EH (cell line): Measurements from ENCODE around the gene BRIP1.
"Not testable (repeated sequence)": the region's sequence is repeated elsewhere in the genome, so short reads cannot be mapped to it uniquely, and the experiment has no call there.

Experiments used
- DNase-seq: peaks from one replicate; pipeline ENCODE4 v3.0.0-alpha.2; 2015; ENCODE audit warnings: low read depth

BRIP1 gene

DNA sequence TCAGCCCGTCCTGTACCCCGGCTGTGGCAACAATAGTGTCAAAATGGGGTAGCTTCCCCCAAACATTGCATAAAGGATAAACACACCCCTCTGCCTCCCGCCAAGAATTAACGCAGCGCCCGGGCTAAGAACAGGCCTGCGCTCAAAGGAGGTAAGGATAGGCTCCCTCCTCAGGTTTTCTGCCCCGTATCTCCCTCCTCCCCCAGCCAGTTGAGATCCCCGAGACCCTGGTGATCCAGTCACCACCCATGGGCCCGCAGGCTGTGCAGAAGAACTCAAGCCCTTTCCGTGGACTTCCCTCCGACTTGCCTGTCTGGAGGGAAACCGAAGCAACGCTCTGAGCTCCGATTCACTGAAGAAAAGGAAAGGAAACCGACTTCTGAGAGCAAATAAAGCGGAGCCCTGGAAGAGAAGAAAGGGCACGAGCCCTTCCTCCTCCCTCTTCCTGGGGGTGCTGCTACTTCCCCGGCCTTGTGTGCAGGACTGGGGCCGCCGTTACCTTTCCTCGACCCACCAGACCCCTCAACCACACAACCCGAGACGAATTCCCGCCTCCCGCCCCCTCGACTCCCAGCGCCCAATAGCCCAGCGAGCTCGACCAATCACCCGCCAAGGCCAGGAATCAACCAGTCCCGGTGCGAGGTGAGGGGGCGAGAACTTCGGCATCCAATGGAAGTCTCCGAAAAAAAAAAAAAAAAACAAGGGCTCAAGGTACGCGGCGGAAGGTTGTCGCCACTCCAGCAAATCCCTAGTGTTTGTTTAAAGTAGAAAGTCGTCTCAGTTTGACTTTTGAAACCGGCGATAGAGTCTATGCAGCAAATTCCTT lies at the start of gene BRIP1:
TSS of gene BRIP1 (minus strand) at position 554 of the 826 bp plus-strand sequence. CDS start 1,989 bp downstream, outside the sequence.
- DNase-seq, result peak; percentile 95

DNA sequence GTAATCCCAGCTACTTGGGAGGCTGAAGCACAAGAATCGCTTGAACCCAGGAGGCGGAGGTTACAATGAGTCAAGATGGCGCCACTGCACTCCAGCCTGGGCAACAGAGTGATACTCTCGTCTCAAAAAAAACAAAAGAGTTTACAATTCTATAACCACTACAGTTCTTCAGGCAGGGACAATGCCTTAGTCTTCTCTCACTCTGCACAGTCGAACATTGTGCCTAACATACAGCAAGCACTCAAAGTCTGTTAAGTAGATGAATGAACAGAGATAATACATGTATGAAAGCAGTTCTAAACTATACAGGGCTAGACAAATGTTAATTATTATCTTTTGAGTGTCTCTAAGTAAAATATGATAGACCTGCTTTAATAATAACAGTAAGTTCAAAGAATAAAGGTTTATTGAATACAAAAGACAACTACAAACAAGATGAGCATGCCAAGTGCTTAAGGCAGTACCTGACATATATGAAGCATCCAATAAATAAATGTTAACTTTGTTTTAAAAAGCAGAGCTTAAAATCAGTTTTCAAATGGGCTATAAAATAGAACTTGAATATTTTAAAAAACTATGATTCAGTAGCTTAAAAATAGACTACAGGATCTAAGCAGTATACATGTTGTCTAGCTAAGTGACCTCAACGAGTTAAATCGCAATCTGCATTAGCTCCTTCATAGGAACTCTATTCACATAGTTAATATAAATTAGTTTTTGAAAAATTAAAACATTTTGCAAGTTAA lies 45.1 kb upstream of the BRIP1 start:
- DNase-seq, result no peak

DNA sequence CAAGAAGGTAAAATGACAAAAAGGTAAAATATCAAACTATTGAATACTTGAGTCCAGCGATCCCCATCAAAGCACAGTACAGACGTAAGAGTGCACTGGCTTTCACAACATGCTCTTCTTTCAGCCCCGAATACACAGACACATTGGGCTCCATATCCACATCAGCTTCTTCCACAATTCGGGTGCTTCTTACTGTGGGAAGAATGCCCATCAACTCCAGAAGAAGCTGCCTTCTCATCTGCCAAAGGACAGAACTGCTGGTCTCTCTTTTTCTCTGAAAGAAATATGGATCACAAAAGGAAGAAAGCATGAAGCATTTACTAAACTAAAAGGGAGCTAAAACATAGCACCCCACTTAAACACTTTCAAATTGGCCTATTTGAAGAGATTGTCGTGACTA lies 44.0 kb upstream of the BRIP1 start:
- no peak for DNase-seq

DNA sequence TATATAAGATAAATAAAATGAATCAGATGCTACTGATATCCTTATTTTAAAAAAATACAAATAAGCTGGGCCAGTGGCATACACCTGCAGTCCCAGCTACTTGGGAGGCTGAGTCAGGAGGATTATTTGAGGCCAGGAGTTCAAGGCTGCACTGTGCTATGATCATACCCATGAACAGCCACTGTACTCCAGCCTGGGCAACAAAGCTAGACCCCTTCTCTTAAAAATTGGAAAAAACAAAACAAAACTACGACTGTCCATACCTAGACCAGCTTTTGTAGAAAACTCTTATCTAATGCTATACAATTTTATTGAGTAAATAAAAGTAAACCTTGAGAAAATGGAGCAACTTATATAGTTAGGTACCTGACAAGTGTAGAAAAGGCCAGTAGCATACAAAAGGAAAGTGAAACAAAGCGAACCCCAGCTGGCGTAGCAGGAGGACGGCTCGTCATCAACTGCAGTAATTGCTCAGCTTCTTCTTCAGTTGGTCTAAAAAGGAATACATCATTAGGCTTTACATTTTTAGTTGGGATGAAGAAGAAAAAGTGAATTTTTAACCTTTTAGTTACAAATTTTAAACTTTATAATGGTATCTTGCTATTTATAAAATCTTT lies 40.9 kb upstream of the BRIP1 start:
- no peak for DNase-seq

DNA sequence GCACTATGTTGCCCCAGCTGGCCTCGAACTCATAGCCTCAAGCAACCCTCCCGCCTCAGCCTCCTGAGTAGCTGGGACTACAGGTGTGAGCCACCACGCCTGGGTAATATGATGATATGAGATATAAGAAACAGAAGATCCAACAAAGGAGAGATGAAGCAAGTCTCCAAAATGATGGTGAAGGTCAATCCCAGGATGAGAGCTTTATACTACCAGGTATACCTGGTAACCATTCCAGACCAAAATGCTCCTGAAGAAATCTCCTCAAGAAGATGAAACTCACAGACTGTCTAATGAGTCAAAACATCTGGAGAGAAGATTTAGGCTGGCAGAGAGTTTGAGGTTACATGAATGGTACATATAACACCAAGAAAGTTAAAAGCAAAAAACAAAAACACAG lies 39.9 kb upstream of the BRIP1 start:
- no peak for DNase-seq

DNA sequence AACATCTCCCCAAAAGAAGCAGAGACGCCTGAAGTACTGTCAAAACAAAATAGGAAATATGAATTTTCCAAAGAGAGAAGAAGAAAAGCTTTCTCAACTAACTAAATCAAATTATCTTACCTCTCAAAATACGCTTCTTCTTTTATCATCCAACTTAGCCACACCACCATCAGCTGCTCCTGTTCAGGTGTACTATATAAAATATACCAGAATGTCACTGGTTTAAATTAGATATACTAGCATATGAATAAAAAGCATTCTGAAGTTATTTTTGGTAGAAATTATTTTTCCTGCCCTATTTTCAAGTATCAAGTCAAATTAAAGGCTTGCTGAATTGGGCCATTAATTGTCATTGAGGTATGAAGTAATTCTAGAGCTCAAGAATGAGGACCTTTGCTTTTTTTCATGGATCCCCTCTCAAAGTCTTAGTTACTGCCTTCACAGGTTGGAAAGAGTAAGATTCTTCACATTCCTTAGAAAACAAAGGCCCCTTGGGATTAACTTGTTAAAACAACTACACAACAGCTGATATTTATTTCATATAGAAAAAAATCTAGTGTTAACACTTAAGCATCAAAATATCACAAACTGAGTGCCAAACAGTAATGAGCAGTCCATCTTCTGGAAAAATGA lies 34.3 kb upstream of the BRIP1 start:
- no peak for DNase-seq

DNA sequence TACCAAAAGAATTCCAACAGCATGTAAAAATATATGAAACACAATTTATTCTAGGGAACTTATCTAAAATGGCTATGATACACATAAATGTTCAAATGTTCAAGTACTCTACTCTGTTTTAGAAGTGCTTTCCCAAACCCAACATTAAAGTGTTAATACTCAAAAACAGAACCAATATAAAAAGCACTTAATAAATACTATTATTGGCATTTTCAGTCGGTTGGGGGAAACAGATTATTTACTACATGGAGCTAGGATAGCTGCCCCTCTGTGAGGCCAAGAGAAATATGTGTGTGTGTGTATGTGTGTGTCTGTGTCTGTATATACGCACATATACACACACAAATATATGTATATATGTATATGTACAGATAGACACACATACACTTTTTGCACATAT lies 32.1 kb upstream of the BRIP1 start:
- no peak for DNase-seq

DNA sequence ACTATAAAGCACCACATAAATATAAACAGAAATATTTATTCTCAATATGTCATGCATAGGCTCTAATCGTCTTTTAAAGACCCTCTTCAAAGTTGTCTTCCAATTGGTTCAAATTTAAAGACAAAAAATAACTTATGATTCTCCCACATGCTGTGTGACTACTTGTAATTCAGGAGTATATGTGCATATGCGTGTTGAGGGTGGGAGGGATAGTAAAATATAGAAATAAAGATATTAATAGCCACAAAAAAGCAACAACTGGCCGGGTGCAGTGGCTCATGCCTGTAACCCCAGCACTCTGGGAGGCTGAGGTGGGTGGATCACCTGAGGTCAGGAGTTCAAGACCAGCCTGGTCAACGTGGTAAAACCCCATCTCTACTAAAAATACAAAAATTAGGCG lies 31.0 kb upstream of the BRIP1 start:
- DNase-seq, result not testable (repeated sequence)

DNA sequence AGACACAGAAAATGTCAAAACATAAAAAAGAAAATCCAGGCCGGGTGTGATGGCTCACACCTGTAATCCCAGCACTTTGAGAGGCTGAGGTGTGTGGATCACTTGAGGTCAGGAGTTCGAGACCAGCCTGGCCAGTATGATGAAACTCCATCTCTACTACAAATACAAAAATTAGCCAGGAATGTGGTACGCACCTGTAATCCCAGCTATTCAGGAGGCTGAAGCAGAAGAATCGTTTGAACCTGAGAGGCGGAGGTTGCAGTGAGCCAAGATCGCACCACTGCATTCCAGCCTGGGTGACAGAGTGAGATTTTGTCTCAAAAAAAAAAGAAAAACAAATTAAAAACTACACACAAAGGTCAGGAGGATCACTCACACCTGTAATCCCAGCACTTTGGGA lies 24.4 kb upstream of the BRIP1 start:
- DNase-seq, result not testable (repeated sequence)

DNA sequence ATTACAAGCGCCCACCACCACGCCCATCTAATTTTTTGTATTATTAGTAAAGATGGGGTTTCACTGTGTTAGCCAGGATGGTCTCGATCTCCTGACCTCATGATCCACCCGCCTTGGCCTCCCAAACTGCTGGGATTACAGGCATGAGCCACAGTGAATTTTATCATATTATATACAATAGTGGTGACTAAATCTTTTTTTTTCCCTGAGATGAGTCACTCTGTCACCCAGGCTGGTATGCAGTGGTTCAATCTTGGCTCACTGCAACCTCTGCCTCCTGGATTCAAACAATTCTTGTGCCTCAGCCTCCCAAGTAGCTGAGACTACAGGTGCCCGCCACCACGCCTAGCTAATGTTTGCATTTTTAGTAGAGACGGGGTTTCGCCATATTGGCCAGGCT lies 22.5 kb upstream of the BRIP1 start:
- peak; percentile 52 for DNase-seq

DNA sequence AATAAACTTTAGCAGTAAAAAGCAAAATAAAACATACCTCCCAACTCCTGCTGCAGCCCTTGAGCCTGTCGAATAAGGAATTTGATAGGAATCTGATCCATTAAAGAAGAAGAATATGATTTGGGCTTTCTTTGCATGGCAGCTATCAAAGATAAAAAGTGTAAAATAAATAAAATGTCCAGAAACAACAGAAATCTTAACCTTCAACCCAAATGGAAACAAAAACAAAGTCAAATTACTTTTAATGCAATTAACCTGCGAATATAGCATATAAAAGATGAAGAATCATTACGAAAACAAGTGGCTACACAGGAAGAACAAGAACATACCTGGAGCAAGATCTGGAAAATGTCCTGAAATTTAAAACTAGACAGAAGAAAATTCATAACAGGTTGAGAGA lies 21.5 kb upstream of the BRIP1 start:
- DNase-seq, result no peak

DNA sequence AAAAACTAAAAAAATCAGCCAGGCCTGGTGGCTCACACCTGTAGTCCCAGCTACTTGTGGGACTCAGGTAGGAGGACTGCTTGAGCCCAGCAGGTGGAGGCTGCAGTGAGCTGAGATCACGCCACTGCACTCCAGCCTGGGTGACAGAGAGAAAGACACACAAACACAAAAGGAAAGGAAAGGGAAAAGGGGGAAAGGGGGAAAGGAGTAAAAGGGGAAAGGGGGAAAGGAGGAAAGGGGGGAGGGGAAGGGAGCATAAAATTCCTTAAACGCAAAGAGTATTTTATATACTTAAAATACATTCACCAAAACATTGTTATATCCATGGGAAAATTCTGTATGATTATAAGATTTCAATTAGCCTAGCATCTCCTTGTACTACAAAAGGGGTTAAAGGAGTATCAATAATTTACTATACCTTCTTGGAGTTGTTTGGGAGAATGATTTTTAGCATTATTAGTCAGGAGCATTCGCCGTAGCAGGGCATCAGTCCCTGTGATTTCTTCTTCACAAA lies 17.3 kb upstream of the BRIP1 start:
- DNase-seq, result no peak

DNA sequence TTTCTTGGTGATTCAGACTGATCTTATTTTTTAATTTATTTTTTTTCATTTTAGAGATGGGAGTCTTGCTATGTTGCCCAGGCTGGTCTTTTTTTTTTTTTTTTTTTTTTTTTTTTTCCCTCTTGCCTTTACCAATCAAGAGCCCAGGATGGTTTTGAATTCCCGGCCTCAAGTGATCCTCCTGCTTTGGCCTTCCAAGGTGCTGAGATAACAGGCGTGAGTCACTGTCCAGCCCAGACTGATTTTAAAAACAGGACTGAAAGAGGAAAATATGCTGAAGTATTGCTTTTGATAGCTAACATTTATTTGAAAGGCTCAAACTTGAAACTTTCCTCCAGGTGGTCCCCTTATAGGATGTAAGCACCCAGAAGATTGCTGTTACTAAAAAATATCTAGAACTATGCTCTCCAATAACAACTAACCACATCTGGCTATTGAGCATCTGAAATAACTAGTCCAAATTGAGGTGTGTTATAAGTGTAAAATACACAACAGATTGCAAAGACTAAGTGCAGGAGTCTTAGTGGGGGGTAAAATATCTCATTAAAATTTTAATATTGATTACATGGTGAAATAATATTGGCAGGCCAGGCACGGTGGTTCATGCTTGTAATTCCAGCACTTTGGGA lies 15.8 kb upstream of the BRIP1 start:
- DNase-seq, result peak; percentile 2

DNA sequence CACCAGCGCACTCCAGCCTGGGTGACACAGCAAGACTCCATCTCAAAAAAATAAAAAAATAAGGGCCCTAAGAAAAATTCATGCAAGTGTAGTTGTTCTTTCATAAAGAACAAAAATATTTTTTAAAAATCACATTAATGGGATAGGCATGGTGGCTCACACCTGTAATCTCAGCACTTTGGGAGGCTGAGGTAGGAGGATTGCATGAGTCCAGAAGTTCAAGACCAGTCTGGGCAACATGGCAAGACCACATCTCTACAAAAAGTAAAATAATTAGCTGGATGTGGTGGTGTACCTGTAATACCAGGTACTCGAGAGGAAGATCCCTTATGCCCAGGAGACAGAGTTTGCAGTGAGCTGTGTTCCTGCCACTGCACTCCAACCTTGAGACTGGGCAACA lies 15.2 kb upstream of the BRIP1 start:
- no peak for DNase-seq

DNA sequence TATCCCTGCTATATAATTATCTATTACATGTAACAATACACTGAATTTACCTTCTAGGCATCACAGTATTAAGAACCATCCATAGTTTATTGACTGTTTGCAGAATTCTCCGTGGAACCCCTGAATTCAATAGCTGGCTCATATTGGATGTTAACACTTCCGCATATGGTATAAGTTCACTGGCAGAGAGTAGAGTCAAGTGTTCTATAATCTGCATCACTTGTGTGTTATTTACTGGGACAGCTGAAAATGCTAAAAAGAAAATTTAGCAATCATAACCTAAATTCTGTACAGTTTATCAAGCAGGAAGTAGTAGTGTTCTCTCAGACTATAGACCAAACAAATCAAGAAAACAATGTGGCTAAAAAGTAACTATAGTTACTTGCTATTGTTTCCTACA lies 14.5 kb upstream of the BRIP1 start:
- no peak for DNase-seq

DNA sequence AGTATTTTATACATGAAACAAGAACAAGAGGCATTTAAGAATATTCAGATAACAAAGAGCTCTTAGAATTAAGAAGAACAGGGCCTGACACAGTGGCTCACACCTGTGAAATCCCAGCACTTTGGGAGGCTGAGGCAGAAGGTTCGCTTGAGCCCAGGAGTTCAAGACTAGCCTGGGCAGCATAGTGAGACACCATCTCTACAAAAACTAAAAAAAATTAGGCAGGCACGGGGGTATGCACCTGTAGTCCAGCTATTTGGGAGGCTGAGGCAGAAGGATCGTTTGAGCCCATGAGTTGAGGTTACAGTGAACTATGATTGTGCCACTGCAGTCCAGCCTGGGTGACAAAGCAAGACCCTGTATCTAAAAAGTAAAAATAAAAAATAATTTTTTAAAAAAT lies 12.5 kb upstream of the BRIP1 start:
- no peak for DNase-seq

DNA sequence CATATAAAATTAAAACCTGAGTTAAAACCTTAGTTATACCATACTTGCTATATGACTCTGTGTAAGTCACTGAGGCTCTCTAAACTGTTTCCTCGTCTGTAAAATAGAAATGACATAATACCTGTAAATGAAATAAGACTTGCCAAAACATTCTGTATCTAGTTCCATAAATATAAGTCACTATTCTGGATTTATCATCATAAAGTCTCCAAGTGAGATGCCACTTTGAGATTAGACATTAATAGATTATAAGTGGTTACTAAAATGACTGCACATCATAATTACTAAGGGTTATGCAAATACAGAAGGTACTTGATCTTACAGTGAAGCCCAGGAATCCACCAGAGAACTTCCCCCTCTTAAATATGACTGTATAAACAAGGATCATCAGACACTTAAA lies 12.0 kb upstream of the BRIP1 start:
- DNase-seq, result no peak

DNA sequence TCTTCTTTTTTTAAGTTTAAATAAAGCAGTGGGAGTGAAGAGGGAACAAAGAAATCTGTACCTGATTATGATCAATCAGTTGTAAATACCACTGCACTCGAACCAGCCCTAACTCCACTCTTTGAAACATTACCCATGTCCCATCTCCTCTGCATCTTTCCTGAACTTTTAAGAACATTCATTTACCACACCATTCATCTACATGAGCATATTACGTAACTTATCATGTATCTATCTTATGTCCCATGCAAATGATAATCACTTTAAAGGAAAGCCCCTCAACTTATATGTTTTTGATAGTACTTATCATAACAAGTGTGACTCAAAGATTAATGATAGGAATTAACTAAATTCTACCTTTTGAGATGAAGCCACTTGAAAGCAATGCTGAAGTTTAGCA lies 10.7 kb upstream of the BRIP1 start:
- DNase-seq, result no peak

DNA sequence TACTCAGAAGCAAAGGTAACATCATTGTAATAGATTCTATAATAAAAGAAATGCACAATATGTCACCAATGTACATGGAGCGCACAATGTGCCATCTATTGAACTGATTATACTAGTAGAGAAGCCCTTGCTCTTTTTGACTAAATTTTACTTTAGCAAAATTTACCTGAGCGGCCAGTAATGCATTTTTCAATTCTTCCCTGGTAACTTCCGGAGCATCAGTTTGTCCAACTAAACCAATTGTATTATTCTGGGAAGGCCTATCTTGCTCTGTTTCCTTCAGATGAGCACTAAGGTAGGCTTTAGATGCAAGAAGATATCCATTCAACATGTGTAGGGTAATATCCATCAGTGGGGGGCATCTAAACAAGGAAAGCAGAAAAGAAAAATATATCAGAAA lies 8.8 kb upstream of the BRIP1 start:
- no peak for DNase-seq

DNA sequence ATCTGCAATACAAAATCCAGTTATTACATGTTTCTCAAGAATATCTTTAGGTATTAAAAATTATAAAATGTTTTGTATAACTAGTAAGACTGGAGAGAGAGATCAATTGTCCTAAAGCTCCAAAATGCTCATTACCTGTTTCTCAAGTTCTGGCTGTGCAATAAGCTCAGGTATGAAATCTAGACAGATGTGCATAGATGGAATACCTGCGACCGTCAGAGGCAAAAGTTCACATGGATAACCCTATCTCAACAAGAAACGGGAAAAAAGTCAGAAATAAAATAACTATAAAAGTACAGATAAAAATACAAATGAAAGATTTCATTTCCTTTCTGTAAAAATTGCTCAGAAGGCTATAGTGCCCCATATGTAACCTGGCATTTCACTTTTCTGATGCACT lies 5.8 kb upstream of the BRIP1 start:
- no peak for DNase-seq

DNA sequence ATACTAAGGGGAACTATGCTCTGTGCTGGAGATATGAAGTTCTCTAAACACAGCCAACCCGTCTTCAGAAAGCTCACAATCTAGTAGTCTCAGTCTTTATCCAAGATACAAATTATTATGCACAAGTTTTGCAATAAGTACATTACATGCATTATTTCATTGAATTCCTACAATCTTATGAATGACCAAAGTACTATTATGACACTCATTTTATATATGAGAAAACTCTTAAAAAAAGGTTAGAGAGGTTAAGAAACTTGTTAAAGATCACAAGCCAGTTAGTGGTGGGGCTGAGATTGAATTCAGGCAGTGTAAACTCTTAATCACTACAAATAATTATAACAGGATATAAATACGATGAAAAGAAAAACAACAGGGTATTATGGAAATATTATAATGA lies 4.7 kb upstream of the BRIP1 start:
- no peak for DNase-seq

DNA sequence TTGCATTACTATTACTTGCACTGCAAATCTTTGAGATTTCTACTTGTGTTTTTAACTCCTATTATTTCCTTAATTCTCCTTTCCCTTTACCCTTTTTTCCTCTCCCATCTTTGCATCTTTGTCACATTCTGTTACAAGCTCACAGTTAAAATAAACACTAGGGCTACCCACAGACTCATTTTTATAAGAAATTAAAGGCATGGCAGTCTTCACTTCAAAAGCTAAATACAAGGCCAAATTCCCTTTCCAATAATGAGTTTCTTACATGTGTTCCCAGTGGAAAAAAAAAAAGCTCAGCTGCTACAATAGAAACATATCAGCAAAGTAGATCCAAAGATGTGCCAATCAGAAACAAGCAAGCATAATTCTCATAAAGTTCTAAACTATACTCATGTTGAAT lies 3.7 kb upstream of the BRIP1 start:
- no peak for DNase-seq
